A549 (cell line): ENCODE data around the gene ROBO1. TPM values are rescaled to one million over a fixed set of nuclear protein-coding genes. Genes with fewer than 3 reads are reported as not detected.
A peak's percentile ranks its signal among the peaks of the same experiment; 100 is the strongest.

Source experiments
- ATAC-seq, 2 experiments: fragments of 200-7000 bp in 1 of 2; fragments of >200 bp in 1 of 2; cut with Nextera tagmentation in 1 of 2; cut with Tn5 transposase in 1 of 2; 3 replicates each; pipeline versions ENCODE4 v1.8.0 to v1.9.1; 2018 to 2020; ENCODE audit warnings: mild to moderate bottlenecking in 1 of 2, moderate library complexity in 1 of 2
- CTCF ChIA-PET: fragments of 300-600 bp; sonication (Branson Sonifier 250); formaldehyde crosslinking; extraction: SDS; loops from one replicate; lab custom pipeline; 2021; ENCODE audit warnings: antibody characterized with exemption, inconsistent platforms; lab: Yijun Ruan, JAX
- POLR2A ChIA-PET: fragments of 350-600 bp; formaldehyde crosslinking; extraction: SDS; loops from one replicate; lab custom pipeline; 2021; ENCODE audit warnings: antibody characterized with exemption, inconsistent platforms; lab: Yijun Ruan, JAX
- DNase-seq, 2 experiments: peaks; one replicate each; pipeline versions ENCODE4 v3.0.0 to v3.0.0-alpha.2; 2011 to 2016; ENCODE audit warnings: low read depth in 1 of 2, low spot score in 1 of 2
- FAIRE-seq: peaks from 2 replicates; lab custom pipeline; 2011; peaks lifted over from hg19 to GRCh38; lab: Jason Lieb, UNC
- H3K27ac ChIP-seq, 2 experiments: fragments of >200 bp; sonication (Bioruptor Twin); formaldehyde crosslinking; 3 replicates each; pipeline ENCODE4 v1.5.1; 2016 to 2017
- H3K4me1 ChIP-seq: fragments of >200 bp; sonication (Bioruptor Twin); formaldehyde crosslinking; 3 replicates; pipeline ENCODE4 v1.6.1; 2016
- H3K4me2 ChIP-seq: fragments of >200 bp; sonication (Bioruptor Twin); formaldehyde crosslinking; 3 replicates; pipeline ENCODE4 v1.6.1; 2016
- H3K4me3 ChIP-seq: fragments of >200 bp; sonication (Bioruptor Twin); formaldehyde crosslinking; 3 replicates; pipeline ENCODE4 v1.5.1; 2016
- H3K9me3 ChIP-seq: fragments of >200 bp; sonication (Bioruptor Twin); formaldehyde crosslinking; 3 replicates; pipeline ENCODE4 v1.6.1; 2016
- CHD2 ChIP-seq: fragments of 150-350 bp; IDR thresholded peaks from 2 replicates; pipeline ENCODE4 v1.6.1; 2014; ENCODE audit warnings: low read length; ENCODE audit not compliant: partially characterized antibody
- EP300 ChIP-seq, 2 experiments: fragments of >200 bp; sonication (Bioruptor Twin); formaldehyde crosslinking; IDR thresholded peaks; 2 replicates in 1 of 2; 3 replicates in 1 of 2; pipeline ENCODE4 v1.6.1; 2016 to 2017
- ESRRA ChIP-seq: fragments of 150-350 bp; IDR thresholded peaks from 2 replicates; pipeline ENCODE4 v1.6.1; 2014; ENCODE audit warnings: mild to moderate bottlenecking, low read length, borderline replicate concordance
- FOXS1 ChIP-seq: fragments of 250-450 bp; sonication (Bioruptor Pico); IDR thresholded peaks from 2 replicates; pipeline ENCODE4 v1.5.0; 2020; ENCODE audit warnings: mild to moderate bottlenecking, moderate library complexity
- GATA3 ChIP-seq: IDR thresholded peaks from 2 replicates; pipeline ENCODE4 v1.6.1; 2012; ENCODE audit warnings: borderline replicate concordance
- HES2 ChIP-seq: fragments of >200 bp; sonication (Bioruptor Twin); formaldehyde crosslinking; IDR thresholded peaks from 2 replicates; pipeline ENCODE4 v1.6.1; 2016
- HEYL ChIP-seq: fragments of 250-450 bp; sonication (Bioruptor Pico); IDR thresholded peaks from 2 replicates; pipeline ENCODE4 v1.8.0; 2021; ENCODE audit warnings: mild to moderate bottlenecking, moderate library complexity
- HMGXB4 ChIP-seq: fragments of 250-450 bp; sonication (Bioruptor Pico); IDR thresholded peaks from 2 replicates; pipeline ENCODE4 v1.5.0; 2021; ENCODE audit warnings: mild to moderate bottlenecking, moderate library complexity, borderline replicate concordance
- JUNB ChIP-seq: fragments of >200 bp; sonication (Bioruptor Twin); formaldehyde crosslinking; IDR thresholded peaks from 2 replicates; pipeline ENCODE4 v1.6.1; 2016
- KDM1A ChIP-seq: fragments of 200-600 bp; sonication (generic); IDR thresholded peaks from 2 replicates; pipeline ENCODE4 v1.6.1; 2016; ENCODE audit warnings: low read depth, mild to moderate bottlenecking
- KDM5A ChIP-seq: fragments of 200-600 bp; sonication (generic); IDR thresholded peaks from 2 replicates; pipeline ENCODE4 v1.6.1; 2016; ENCODE audit warnings: antibody characterized with exemption, mild to moderate bottlenecking
- MAZ ChIP-seq: fragments of 150-350 bp; IDR thresholded peaks from 2 replicates; pipeline ENCODE4 v1.6.1; 2014; ENCODE audit warnings: antibody characterized with exemption, low read depth, low read length, borderline replicate concordance
- MYC ChIP-seq: IDR thresholded peaks from 2 replicates; pipeline ENCODE4 v1.6.1; 2012; ENCODE audit warnings: mild to moderate bottlenecking, inconsistent platforms, low read length, improper control_type of control experiment, borderline replicate concordance
- POLR2AphosphoS2 ChIP-seq: conservative IDR thresholded peaks from 2 replicates; pipeline ENCODE4 v1.6.1; 2012; ENCODE audit warnings: low read length, improper control_type of control experiment, inconsistent platforms
- RARB ChIP-seq: fragments of 250-450 bp; sonication (Bioruptor Pico); IDR thresholded peaks from 2 replicates; pipeline ENCODE4 v1.8.0; 2021; ENCODE audit warnings: mild to moderate bottlenecking, moderate library complexity
- RCOR1 ChIP-seq: fragments of 150-350 bp; IDR thresholded peaks from 2 replicates; pipeline ENCODE4 v1.6.1; 2014; ENCODE audit warnings: antibody characterized with exemption, low read length, low read depth
- RNF2 ChIP-seq: fragments of 200-600 bp; sonication (generic); IDR thresholded peaks from 2 replicates; pipeline ENCODE4 v1.6.1; 2016; ENCODE audit warnings: low read depth, mild to moderate bottlenecking, antibody characterized with exemption, moderate library complexity, borderline replicate concordance
- SREBF2 ChIP-seq: fragments of 450-650 bp; IDR thresholded peaks from 2 replicates; pipeline ENCODE4 v1.6.1; 2014; ENCODE audit warnings: mild to moderate bottlenecking, moderate library complexity
- TFCP2L1 ChIP-seq: fragments of 250-450 bp; sonication (Bioruptor Pico); IDR thresholded peaks from 2 replicates; pipeline ENCODE4 v1.5.0; 2021; ENCODE audit warnings: mild to moderate bottlenecking
- ZC3H11A ChIP-seq: fragments of 450-650 bp; IDR thresholded peaks from 2 replicates; pipeline ENCODE4 v1.6.1; 2014; ENCODE audit warnings: antibody characterized with exemption, mild to moderate bottlenecking
- ZFP36 ChIP-seq: fragments of 450-650 bp; IDR thresholded peaks from 2 replicates; pipeline ENCODE4 v1.6.1; 2014; ENCODE audit warnings: borderline replicate concordance; ENCODE audit not compliant: partially characterized antibody
- WGBS: methylation state at CpG from one replicate; pipeline ENCODE4 v1.1.6; 2017; ENCODE audit errors: missing lambda C conversion rate; 5-methylcytosine and 5-hydroxymethylcytosine counted together
- polyA plus RNA-seq, 4 experiments: library from polyadenylated mRNA; depleted of rRNA in 3 of 4; stranded (reverse); fragments of >200 nt; fragmentation: RNase III in 1 of 4; extraction: RNeasy Plus Mini Kit Qiagen cat#74134 plus additional on column Dnase treatment in 1 of 4; gene quantifications; 2 replicates in 3 of 4; 3 replicates in 1 of 4; pipeline ENCODE4 v1.2.3, GENCODE V29; 2011 to 2017
- TF ChIP-seq, protein P1 (sequence below): fragments of >200 bp; sonication (Bioruptor Twin); formaldehyde crosslinking; IDR thresholded peaks from 3 replicates; pipeline ENCODE4 v1.6.1; 2016
- TF ChIP-seq, protein P2 (sequence below): fragments of 450-650 bp; IDR thresholded peaks from 2 replicates; pipeline ENCODE4 v1.6.1; 2014; ENCODE audit warnings: antibody characterized with exemption
- TF ChIP-seq, protein P3 (sequence below): fragments of 250-450 bp; sonication (Bioruptor Pico); IDR thresholded peaks from 2 replicates; pipeline ENCODE4 v1.5.0; 2020; ENCODE audit warnings: low read depth, mild to moderate bottlenecking, moderate library complexity
- TF ChIP-seq, protein P4 (sequence below): IDR thresholded peaks from 2 replicates; pipeline ENCODE4 v1.6.1; 2012; ENCODE audit warnings: low read depth, borderline replicate concordance

ROBO1 gene
- polyA plus RNA-seq, 2 of the 4 experiments (the other 2 are of a cell fraction) = 25.3 to 35.6 TPM

GRCh38 chr3:79654019-79654418, 113.8 kb downstream of the ROBO1 start:
- DNase-seq = no peak
- no peak for ATAC-seq
- Histone ChIP-seq H3K4me2 (no peak overlapping the region), H3K9me3 (no peaks in the 10 kb centered on the region), H3K4me1 (no peaks in the 10 kb centered on the region), H3K4me3 (no peak overlapping the region), H3K27ac (no peak overlapping the region)
- POLR2A ChIA-PET = no interaction called here
- TF ChIP-seq ESRRA (no peak), HES2 (no peak), RARB (no peak), HMGXB4 (CRISPR knock-in tag) (no peak), MYC (no peak), SREBF2 (no peak), POLR2AphosphoS2 (no peak), TFCP2L1 (CRISPR knock-in tag) (no peak), JUNB (no peak)
- TF ChIP-seq, protein P1, sequence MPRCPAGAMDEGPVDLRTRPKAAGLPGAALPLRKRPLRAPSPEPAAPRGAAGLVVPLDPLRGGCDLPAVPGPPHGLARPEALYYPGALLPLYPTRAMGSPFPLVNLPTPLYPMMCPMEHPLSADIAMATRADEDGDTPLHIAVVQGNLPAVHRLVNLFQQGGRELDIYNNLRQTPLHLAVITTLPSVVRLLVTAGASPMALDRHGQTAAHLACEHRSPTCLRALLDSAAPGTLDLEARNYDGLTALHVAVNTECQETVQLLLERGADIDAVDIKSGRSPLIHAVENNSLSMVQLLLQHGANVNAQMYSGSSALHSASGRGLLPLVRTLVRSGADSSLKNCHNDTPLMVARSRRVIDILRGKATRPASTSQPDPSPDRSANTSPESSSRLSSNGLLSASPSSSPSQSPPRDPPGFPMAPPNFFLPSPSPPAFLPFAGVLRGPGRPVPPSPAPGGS = no peak
- TF ChIP-seq, protein P2, sequence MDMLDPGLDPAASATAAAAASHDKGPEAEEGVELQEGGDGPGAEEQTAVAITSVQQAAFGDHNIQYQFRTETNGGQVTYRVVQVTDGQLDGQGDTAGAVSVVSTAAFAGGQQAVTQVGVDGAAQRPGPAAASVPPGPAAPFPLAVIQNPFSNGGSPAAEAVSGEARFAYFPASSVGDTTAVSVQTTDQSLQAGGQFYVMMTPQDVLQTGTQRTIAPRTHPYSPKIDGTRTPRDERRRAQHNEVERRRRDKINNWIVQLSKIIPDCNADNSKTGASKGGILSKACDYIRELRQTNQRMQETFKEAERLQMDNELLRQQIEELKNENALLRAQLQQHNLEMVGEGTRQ = no peak
- TF ChIP-seq, protein P3, sequence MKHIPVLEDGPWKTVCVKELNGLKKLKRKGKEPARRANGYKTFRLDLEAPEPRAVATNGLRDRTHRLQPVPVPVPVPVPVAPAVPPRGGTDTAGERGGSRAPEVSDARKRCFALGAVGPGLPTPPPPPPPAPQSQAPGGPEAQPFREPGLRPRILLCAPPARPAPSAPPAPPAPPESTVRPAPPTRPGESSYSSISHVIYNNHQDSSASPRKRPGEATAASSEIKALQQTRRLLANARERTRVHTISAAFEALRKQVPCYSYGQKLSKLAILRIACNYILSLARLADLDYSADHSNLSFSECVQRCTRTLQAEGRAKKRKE = no peak
- WGBS = 18% methylated on average over 3 of the region's 3 CpGs
- CTCF ChIA-PET = no interaction called here
- FAIRE-seq = no peak

DNA sequence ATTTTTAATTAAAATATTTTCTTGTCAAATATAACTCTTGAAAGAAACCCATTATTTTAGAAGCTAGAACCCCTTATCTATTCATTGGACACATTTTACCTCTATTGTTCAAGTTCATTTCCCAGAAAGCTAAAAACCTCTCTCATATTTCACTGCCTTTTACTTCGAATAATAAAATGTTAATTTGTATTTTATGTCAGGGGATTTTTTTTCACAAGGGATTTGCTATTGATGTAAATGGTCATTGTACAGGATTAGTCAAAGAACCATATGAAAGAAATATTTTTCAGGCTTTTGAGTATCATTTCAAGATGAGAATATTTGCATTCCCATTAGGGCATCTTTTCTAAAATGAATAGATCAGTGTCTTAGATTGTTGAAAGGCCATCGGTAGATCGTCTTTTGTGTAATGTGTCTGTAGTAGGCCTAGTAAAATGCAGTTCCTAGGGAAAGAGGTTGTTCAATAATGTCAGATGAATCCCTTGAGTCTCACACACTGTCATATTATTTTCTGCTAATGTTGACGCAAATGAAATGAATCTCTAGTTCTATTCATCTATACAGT, 114.5 kb downstream of the ROBO1 start:
- Histone ChIP-seq H3K4me1 (no peaks in the 10 kb centered on the region), H3K9me3 (no peaks in the 10 kb centered on the region), H3K4me3 (no peak overlapping the region), H3K4me2 (no peak overlapping the region), H3K27ac (no peak overlapping the region)
- ATAC-seq (no peak), FAIRE-seq (no peak), DNase-seq (no peak)
- WGBS = 51% methylated on average over 4 of the region's 4 CpGs
- no peak for TF ChIP-seq KDM5A
- TF ChIP-seq, protein P4, sequence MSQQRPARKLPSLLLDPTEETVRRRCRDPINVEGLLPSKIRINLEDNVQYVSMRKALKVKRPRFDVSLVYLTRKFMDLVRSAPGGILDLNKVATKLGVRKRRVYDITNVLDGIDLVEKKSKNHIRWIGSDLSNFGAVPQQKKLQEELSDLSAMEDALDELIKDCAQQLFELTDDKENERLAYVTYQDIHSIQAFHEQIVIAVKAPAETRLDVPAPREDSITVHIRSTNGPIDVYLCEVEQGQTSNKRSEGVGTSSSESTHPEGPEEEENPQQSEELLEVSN = no peak
- TF ChIP-seq ESRRA = no peak
- POLR2A ChIA-PET = no interaction called here
- CTCF ChIA-PET = no interaction called here

DNA sequence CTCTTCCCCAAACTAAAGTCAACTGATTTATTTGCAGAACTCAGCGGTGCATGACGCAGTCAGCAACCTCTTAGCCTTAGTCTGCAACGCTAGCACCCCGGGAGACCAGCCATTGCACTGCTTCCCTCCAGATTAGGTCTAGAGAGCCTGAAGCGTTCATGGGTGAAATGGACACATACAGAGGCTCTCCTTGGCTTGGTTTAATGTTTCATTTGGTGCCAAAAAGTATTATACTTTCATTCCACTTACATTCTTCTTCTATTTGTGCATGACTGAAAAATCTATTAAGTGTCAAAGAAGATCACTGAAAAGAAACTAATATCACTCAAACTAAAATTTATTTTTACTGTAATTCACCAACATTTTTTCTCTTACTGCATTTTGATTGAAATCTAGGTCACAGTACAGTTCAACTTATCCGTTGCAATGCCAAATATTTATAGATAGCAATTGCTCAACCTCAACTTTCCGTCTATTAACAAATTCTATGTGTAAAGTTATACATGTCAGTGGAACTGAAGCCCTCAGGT, 116.2 kb downstream of the ROBO1 start:
- no peak overlapping the region for H3K27ac ChIP-seq
- peak overlapping the region; percentile 26; the same call in 1 of the 3 replicates for H3K4me2 ChIP-seq
- ChIA-PET POLR2A (no interaction called here), CTCF (no interaction called here)
- no peak for FAIRE-seq
- H3K4me3 ChIP-seq = no peak overlapping the region
- DNase-seq = peak in 1 of 2 experiments; percentile 69
- WGBS = 3% methylated on average over 7 of the region's 7 CpGs
- ATAC-seq = peak in 1 of 2 experiments; percentile 79; a peak in 3 of 6 replicates
- no peaks in the 10 kb centered on the region for H3K4me1 ChIP-seq
- no peaks in the 10 kb centered on the region for H3K9me3 ChIP-seq
- no peak for TF ChIP-seq HEYL
- no peak for TF ChIP-seq FOXS1 (CRISPR knock-in tag)
- no peak for TF ChIP-seq RCOR1
- no peak for TF ChIP-seq KDM1A
- TF ChIP-seq HMGXB4 (CRISPR knock-in tag) = no peak
- TF ChIP-seq GATA3 = no peak
- TF ChIP-seq CHD2 = no peak
- TF ChIP-seq ZC3H11A = no peak
- no peak for TF ChIP-seq EP300 (IDR thresholded peaks at IDR 0.05)
- no peak for TF ChIP-seq MAZ
- TF ChIP-seq ZFP36 = no peak
- TF ChIP-seq RNF2 = no peak
